Measurements from ENCODE around the gene EPHA3.

DNA sequence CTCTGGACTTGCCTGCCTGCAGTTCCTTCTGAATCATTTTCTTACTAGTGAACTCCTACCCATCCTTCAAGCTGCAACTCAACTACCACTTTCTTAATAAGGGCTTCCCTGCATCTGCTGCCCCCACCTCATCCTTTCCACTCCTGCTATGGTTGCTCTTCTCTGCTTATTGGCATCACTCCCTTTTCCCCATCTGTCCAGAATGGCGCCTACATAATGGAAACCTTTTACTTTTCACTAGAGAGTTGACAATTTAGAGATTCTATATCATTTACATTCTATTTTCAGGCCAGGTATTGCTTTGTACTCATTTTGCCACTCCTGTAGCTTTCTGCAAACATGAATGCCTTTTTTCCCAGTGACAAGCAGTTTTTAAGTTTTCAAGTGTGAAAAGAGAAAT lies 1.9 kb upstream of the EPHA3 start:
- TF ChIP-seq, protein P1, sequence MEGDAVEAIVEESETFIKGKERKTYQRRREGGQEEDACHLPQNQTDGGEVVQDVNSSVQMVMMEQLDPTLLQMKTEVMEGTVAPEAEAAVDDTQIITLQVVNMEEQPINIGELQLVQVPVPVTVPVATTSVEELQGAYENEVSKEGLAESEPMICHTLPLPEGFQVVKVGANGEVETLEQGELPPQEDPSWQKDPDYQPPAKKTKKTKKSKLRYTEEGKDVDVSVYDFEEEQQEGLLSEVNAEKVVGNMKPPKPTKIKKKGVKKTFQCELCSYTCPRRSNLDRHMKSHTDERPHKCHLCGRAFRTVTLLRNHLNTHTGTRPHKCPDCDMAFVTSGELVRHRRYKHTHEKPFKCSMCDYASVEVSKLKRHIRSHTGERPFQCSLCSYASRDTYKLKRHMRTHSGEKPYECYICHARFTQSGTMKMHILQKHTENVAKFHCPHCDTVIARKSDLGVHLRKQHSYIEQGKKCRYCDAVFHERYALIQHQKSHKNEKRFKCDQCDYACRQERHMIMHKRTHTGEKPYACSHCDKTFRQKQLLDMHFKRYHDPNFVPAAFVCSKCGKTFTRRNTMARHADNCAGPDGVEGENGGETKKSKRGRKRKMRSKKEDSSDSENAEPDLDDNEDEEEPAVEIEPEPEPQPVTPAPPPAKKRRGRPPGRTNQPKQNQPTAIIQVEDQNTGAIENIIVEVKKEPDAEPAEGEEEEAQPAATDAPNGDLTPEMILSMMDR (IDR thresholded peaks at IDR 0.05) = no peak
- no peak for TF ChIP-seq POLR2A (IDR thresholded peaks at IDR 0.05)

Measured in body of pancreas (tissue), 4 donors.